CD4-positive, alpha-beta memory T cell (primary cell): ENCODE data around the gene CSF2. TPM values are rescaled to one million over a fixed set of nuclear protein-coding genes. Genes with fewer than 3 reads are reported as not detected.

Experiments used
- CTCF ChIA-PET: fragments of 350-600 bp; sonication (Branson Sonifier 250); formaldehyde crosslinking; loops from one replicate; lab custom pipeline; 2021; ENCODE audit warnings: inconsistent platforms; ENCODE audit not compliant: partially characterized antibody; lab: Charles Lee
- POLR2A ChIA-PET: fragments of 350-600 bp; sonication (Branson Sonifier 250); formaldehyde crosslinking; loops from one replicate; lab custom pipeline; 2021; ENCODE audit not compliant: partially characterized antibody; lab: Charles Lee
- DNase-seq, 5 donors: peaks; one replicate each; pipeline versions ENCODE4 v3.0.0 to v3.0.0-alpha.2; 2020 to 2022; ENCODE audit warnings: mixed read lengths in 1 of 5
- H3K27ac ChIP-seq: one replicate; pipeline ENCODE4 v1.7.0; 2013; ENCODE audit warnings: low read depth, low read length
- H3K27me3 ChIP-seq: 2 replicates; pipeline ENCODE4 v1.7.0; 2013; ENCODE audit warnings: mild to moderate bottlenecking, low read length, moderate library complexity; ENCODE audit not compliant: insufficient read depth
- H3K36me3 ChIP-seq: 2 replicates; pipeline ENCODE4 v1.7.0; 2013; ENCODE audit warnings: mild to moderate bottlenecking, low read length, moderate library complexity; ENCODE audit not compliant: insufficient read depth
- H3K4me1 ChIP-seq: 2 replicates; pipeline ENCODE4 v1.7.0; 2013; ENCODE audit warnings: mild to moderate bottlenecking, low read length, moderate library complexity; ENCODE audit not compliant: insufficient read depth
- H3K4me3 ChIP-seq, 2 donors: one replicate each; pipeline ENCODE4 v1.7.0; 2013; ENCODE audit warnings: low read length in 2 of 2, mild to moderate bottlenecking in 1 of 2
- H3K9me3 ChIP-seq, 2 donors: one replicate each; pipeline ENCODE4 v1.7.0; 2013; ENCODE audit warnings: low read length in 2 of 2, control low read depth in 1 of 2; ENCODE audit not compliant: control insufficient read depth in 1 of 2
- H3K27ac Mint-ChIP-seq, 7 donors: one replicate each; pipeline ENCODE4 v1.8.0; 2020 to 2021; ENCODE audit warnings: mixed read lengths in 7 of 7, mild to moderate bottlenecking in 6 of 7, inconsistent platforms in 3 of 7, moderate library complexity in 3 of 7
- H3K27me3 Mint-ChIP-seq, 2 donors: one replicate each; pipeline ENCODE4 v1.8.0; 2020 to 2021; ENCODE audit warnings: mixed read lengths in 2 of 2
- H3K36me3 Mint-ChIP-seq, 2 donors: one replicate each; pipeline ENCODE4 v1.8.0; 2020 to 2021; ENCODE audit warnings: mixed read lengths in 2 of 2, inconsistent platforms in 1 of 2, mild to moderate bottlenecking in 1 of 2
- H3K4me1 Mint-ChIP-seq, 4 donors: one replicate each; pipeline ENCODE4 v1.8.0; 2020 to 2021; ENCODE audit warnings: mixed read lengths in 4 of 4, mild to moderate bottlenecking in 1 of 4
- H3K4me3 Mint-ChIP-seq, 8 donors: one replicate each; pipeline ENCODE4 v1.8.0; 2020 to 2021; ENCODE audit warnings: mixed read lengths in 8 of 8, mild to moderate bottlenecking in 7 of 8, moderate library complexity in 6 of 8, inconsistent platforms in 3 of 8
- H3K9me3 Mint-ChIP-seq, 8 donors: one replicate each; pipeline ENCODE4 v1.8.0; 2020 to 2021; ENCODE audit warnings: mixed read lengths in 8 of 8, mild to moderate bottlenecking in 5 of 8, inconsistent platforms in 3 of 8, moderate library complexity in 1 of 8
- intact Hi-C: fragments of 100-400 bp; cut with micrococcal nuclease; formaldehyde crosslinking; loops from one replicate; pipeline ENCODE4 v1.15.1; 2023
- polyA plus RNA-seq, 2 donors: library from polyadenylated mRNA; unstranded; fragments of 300-500 nt; fragmentation: Illumina TruSeq; gene quantifications; one replicate each; pipeline ENCODE4 v1.2.3, GENCODE V29; 2021
- total RNA-seq, 2 experiments: library from RNA; stranded (reverse); gene quantifications; one replicate each; pipeline ENCODE4 v1.2.3, GENCODE V29; 2021

The CSF2 gene
- total and polyA plus RNA-seq, 4 experiments from 2014 or later, result 0.77 TPM; not detected in 3

GRCh38 chr5:132102101-132102701 is 28.6 kb downstream of the CSF2 start:
- Mint-ChIP-seq H3K27ac (peak overlapping the region; percentile 88 to 99 (median 94)), H3K27me3 (no peaks in the 10 kb centered on the region), H3K36me3 (peaks cover 0 to 1% of the 10 kb centered on the region in 2 donors), H3K9me3 (no peaks in the 10 kb centered on the region), H3K4me3 (peak overlapping the region in 7 of 8 donors; percentile 39 to 74 (median 68)), H3K4me1 (peaks cover 62 to 88% (median 76%) of the 10 kb centered on the region in 4 donors)
- POLR2A ChIA-PET, result interaction anchor here (0.7 to 5.6 kb wide), 12 partner anchors 8 to 467 kb away, joined by 3 to 27 read pairs (median 4); partner anchors contain the start of gene RAPGEF6
- H3K9me3 ChIP-seq, result no peaks in the 10 kb centered on the region
- intact Hi-C loops, result loop anchor here (2.0 to 5.0 kb wide), 2 partner anchors 15 to 90 kb away; no protein-coding TSS in a partner anchor
- CTCF ChIA-PET, result interaction anchor here (0.7 to 3.7 kb wide), 16 partner anchors 9 to 136 kb away, joined by 3 to 17 read pairs (median 6); partner anchors contain the start of gene CSF2
- no peaks in the 10 kb centered on the region for H3K27me3 ChIP-seq
- peaks cover 83% of the 10 kb centered on the region for H3K4me1 ChIP-seq
- peak; percentile 60 to 85 (median 70) for DNase-seq
- no peak overlapping the region for H3K4me3 ChIP-seq
- no peaks in the 10 kb centered on the region for H3K36me3 ChIP-seq
- peak overlapping the region; percentile 80 for H3K27ac ChIP-seq

GRCh38 chr5:132102944-132103331 is 29.3 kb downstream of the CSF2 start:
- ChIA-PET POLR2A (interaction anchor here (0.7 to 5.6 kb wide), 11 partner anchors 9 to 467 kb away, joined by 3 to 27 read pairs (median 7); partner anchors contain the start of genes CSF2 and RAPGEF6), CTCF (interaction anchor here (0.7 to 3.7 kb wide), 16 partner anchors 9 to 87 kb away, joined by 3 to 17 read pairs (median 8); partner anchors contain the start of gene CSF2)
- H3K4me3 Mint-ChIP-seq, result peak overlapping the region in 7 of 8 donors; percentile 56 to 74 (median 69)
- Histone ChIP-seq H3K27me3 (no peaks in the 10 kb centered on the region), H3K4me3 (peak overlapping the region; percentile 16 to 33), H3K27ac (peak overlapping the region; percentile 80), H3K4me1 (peaks cover 82% of the 10 kb centered on the region), H3K9me3 (no peaks in the 10 kb centered on the region), H3K36me3 (no peaks in the 10 kb centered on the region)
- H3K4me1 Mint-ChIP-seq, result peaks cover 63 to 87% (median 76%) of the 10 kb centered on the region in 4 donors
- H3K9me3 Mint-ChIP-seq, result no peaks in the 10 kb centered on the region
- intact Hi-C loops, result loop anchor here (1.0 to 5.0 kb wide), 4 partner anchors 14 to 89 kb away; no protein-coding TSS in a partner anchor
- H3K27ac Mint-ChIP-seq, result peak overlapping the region; percentile 88 to 99 (median 94)
- H3K27me3 Mint-ChIP-seq, result no peaks in the 10 kb centered on the region
- DNase-seq, result peak in 1 of 5 donors; percentile 43
- H3K36me3 Mint-ChIP-seq, result peaks cover 0 to 1% of the 10 kb centered on the region in 2 donors

GRCh38 chr5:132103332-132103951 is 29.9 kb downstream of the CSF2 start:
- Mint-ChIP-seq H3K9me3 (peaks cover 0 to 1% (median 0%) of the 10 kb centered on the region in 8 donors), H3K4me1 (peaks cover 61 to 86% (median 74%) of the 10 kb centered on the region in 4 donors), H3K4me3 (peak overlapping the region; percentile 46 to 74 (median 70)), H3K27ac (peak overlapping the region; percentile 88 to 99 (median 94)), H3K36me3 (peaks cover 0 to 1% of the 10 kb centered on the region in 2 donors), H3K27me3 (no peaks in the 10 kb centered on the region)
- H3K27ac ChIP-seq, result peak overlapping the region; percentile 80
- H3K27me3 ChIP-seq, result no peaks in the 10 kb centered on the region
- ChIA-PET CTCF (interaction anchor here (0.9 to 3.7 kb wide), 5 partner anchors 10 to 38 kb away, joined by 3 to 17 read pairs (median 12); no protein-coding TSS in a partner anchor), POLR2A (interaction anchor here (1.3 to 5.6 kb wide), 8 partner anchors 9 to 48 kb away, joined by 5 to 27 read pairs (median 12); partner anchors contain the start of gene CSF2)
- no peaks in the 10 kb centered on the region for H3K9me3 ChIP-seq
- DNase-seq, result peak; percentile 81 to 93 (median 86)
- peak overlapping the region; percentile 33 to 40 for H3K4me3 ChIP-seq
- H3K4me1 ChIP-seq, result peaks cover 77% of the 10 kb centered on the region
- intact Hi-C loops, result loop anchor here (1.0 to 5.0 kb wide), 4 partner anchors 13 to 89 kb away; no protein-coding TSS in a partner anchor
- H3K36me3 ChIP-seq, result no peaks in the 10 kb centered on the region

- Mint-ChIP-seq H3K27me3 (no peaks in the 10 kb centered on the region), H3K36me3 (peaks cover 0 to 3% of the 10 kb centered on the region in 2 donors), H3K27ac (peak overlapping the region; percentile 88 to 99 (median 94)), H3K9me3 (peaks cover 0 to 5% (median 0%) of the 10 kb centered on the region in 8 donors), H3K4me1 (peaks cover 59 to 86% (median 73%) of the 10 kb centered on the region in 4 donors), H3K4me3 (peak overlapping the region in 7 of 8 donors; percentile 56 to 74 (median 70))
- CTCF ChIA-PET, result interaction anchor here (0.9 to 3.7 kb wide), 10 partner anchors 10 to 43 kb away, joined by 3 to 17 read pairs (median 7); partner anchors contain the start of gene IL3
- Histone ChIP-seq H3K27me3 (no peaks in the 10 kb centered on the region), H3K4me1 (peaks cover 72% of the 10 kb centered on the region), H3K27ac (peak overlapping the region; percentile 80), H3K4me3 (peak overlapping the region in 1 of 2 donors; percentile 40), H3K36me3 (no peaks in the 10 kb centered on the region), H3K9me3 (no peaks in the 10 kb centered on the region)
- POLR2A ChIA-PET, result interaction anchor here (1.0 to 5.6 kb wide), 9 partner anchors 10 to 48 kb away, joined by 4 to 27 read pairs (median 11); partner anchors contain the start of gene CSF2
- intact Hi-C loops, result loop anchor here (1.0 to 5.0 kb wide), 4 partner anchors 13 to 88 kb away; no protein-coding TSS in a partner anchor
- DNase-seq, result no peak
Observed at GRCh38 chr5:132103969-132104391, 30.4 kb downstream of the CSF2 start.

GRCh38 chr5:132104556-132104955 is 31.0 kb downstream of the CSF2 start:
- peak in 1 of 5 donors; percentile 55 for DNase-seq
- peaks cover 0 to 3% of the 10 kb centered on the region in 2 donors for H3K36me3 Mint-ChIP-seq
- intact Hi-C loops, result loop anchor here (5.0 kb wide), 1 partner anchor 88 kb away; no protein-coding TSS in a partner anchor
- CTCF ChIA-PET, result interaction anchor here (0.7 to 3.7 kb wide), 12 partner anchors 10 to 46 kb away, joined by 3 to 17 read pairs (median 6); partner anchors contain the start of gene IL3
- H3K27ac Mint-ChIP-seq, result peak overlapping the region; percentile 81 to 95 (median 88)
- Histone ChIP-seq H3K27me3 (no peaks in the 10 kb centered on the region), H3K27ac (no peak overlapping the region), H3K4me3 (no peak overlapping the region), H3K4me1 (peaks cover 69% of the 10 kb centered on the region), H3K36me3 (no peaks in the 10 kb centered on the region), H3K9me3 (no peaks in the 10 kb centered on the region)
- H3K4me1 Mint-ChIP-seq, result peaks cover 53 to 85% (median 69%) of the 10 kb centered on the region in 4 donors
- POLR2A ChIA-PET, result interaction anchor here (1.0 to 5.6 kb wide), 8 partner anchors 10 to 30 kb away, joined by 4 to 27 read pairs (median 9); partner anchors contain the start of gene CSF2
- peak overlapping the region in 7 of 8 donors; percentile 7 to 72 (median 46) for H3K4me3 Mint-ChIP-seq
- H3K9me3 Mint-ChIP-seq, result peaks cover 0 to 6% (median 0%) of the 10 kb centered on the region in 8 donors
- no peaks in the 10 kb centered on the region for H3K27me3 Mint-ChIP-seq

DNA sequence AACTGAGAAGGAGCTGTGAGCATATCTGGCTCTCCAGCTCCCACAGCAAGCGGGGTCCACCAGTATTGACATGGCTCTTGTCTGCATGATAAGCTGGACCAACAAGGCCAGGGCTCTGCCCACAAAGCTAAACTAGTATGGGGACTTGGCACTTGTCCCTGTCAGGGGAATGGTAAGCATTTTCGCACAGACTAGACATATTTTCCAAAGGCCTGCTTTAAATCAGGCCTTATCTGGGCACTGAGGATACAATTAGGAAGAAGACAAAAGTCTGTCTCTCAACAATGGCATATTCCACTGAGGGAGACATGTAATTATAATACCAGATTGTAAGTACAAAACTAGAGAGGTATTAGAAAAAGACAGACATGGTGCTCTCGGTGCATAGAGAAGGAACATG is 32.1 kb downstream of the CSF2 start:
- Mint-ChIP-seq H3K27me3 (no peaks in the 10 kb centered on the region), H3K27ac (peak overlapping the region in 5 of 7 donors; percentile 24 to 95 (median 93)), H3K9me3 (peaks cover 0 to 6% (median 0%) of the 10 kb centered on the region in 8 donors), H3K4me1 (peaks cover 53 to 85% (median 69%) of the 10 kb centered on the region in 4 donors), H3K36me3 (peaks cover 0 to 3% of the 10 kb centered on the region in 2 donors), H3K4me3 (peak overlapping the region in 1 of 8 donors; percentile 21)
- POLR2A ChIA-PET, result interaction anchor here (0.9 to 5.6 kb wide), 5 partner anchors 9 to 23 kb away, joined by 3 to 27 read pairs (median 6); no protein-coding TSS in a partner anchor
- CTCF ChIA-PET, result interaction anchor here (1.3 to 2.2 kb wide), 4 partner anchors 8 to 47 kb away, joined by 3 to 8 read pairs (median 7); partner anchors contain the start of gene IL3
- no peaks in the 10 kb centered on the region for H3K36me3 ChIP-seq
- H3K9me3 ChIP-seq, result no peaks in the 10 kb centered on the region
- no peak for DNase-seq
- H3K27ac ChIP-seq, result no peak overlapping the region
- intact Hi-C loops, result no loop called here
- H3K27me3 ChIP-seq, result no peaks in the 10 kb centered on the region
- H3K4me3 ChIP-seq, result no peak overlapping the region
- H3K4me1 ChIP-seq, result peaks cover 69% of the 10 kb centered on the region
